ENCODE measurements around the gene PCSK6.

- TF ChIP-seq POLR2AphosphoS5 (IDR thresholded peaks at IDR 0.05) (no peak), CTCF (IDR thresholded peaks at IDR 0.05) (no peak)
These were observed 170.7 kb downstream of the PCSK6 start for GRCh38 chr15:101318839-101319238.

All from sigmoid colon (tissue), 4 donors.